Type B pancreatic cell (in vitro differentiated cells): Measurements from ENCODE around the gene PEX14. TPM values are rescaled to one million over a fixed set of nuclear protein-coding genes. Genes with fewer than 3 reads are reported as not detected.

Source experiments
- DNase-seq: peaks from one replicate; pipeline ENCODE4 v3.0.0; 2021; ENCODE audit warnings: mixed read lengths; ENCODE audit not compliant: unreplicated experiment; ENCODE audit errors: extremely low spot score
- H3K27ac Mint-ChIP-seq: 2 replicates; pipeline ENCODE4 v1.8.0; 2021; ENCODE audit warnings: mild to moderate bottlenecking, mixed read lengths
- H3K27me3 Mint-ChIP-seq: 2 replicates; pipeline ENCODE4 v1.8.0; 2021; ENCODE audit warnings: mixed read lengths
- H3K36me3 Mint-ChIP-seq: 2 replicates; pipeline ENCODE4 v1.8.0; 2021; ENCODE audit warnings: mixed read lengths
- H3K4me1 Mint-ChIP-seq: one replicate; pipeline ENCODE4 v1.8.0; 2021; ENCODE audit warnings: mixed read lengths; ENCODE audit not compliant: unreplicated experiment
- H3K4me3 Mint-ChIP-seq: 2 replicates; pipeline ENCODE4 v1.8.0; 2021; ENCODE audit warnings: mild to moderate bottlenecking, mixed read lengths
- H3K9me3 Mint-ChIP-seq: 2 replicates; pipeline ENCODE4 v1.8.0; 2021; ENCODE audit warnings: mixed read lengths
- total RNA-seq: library from RNA; stranded (reverse); gene quantifications from 2 replicates; pipeline ENCODE4 v1.2.1, GENCODE V29; 2021; ENCODE audit warnings: low replicate concordance
- TF ChIP-seq, protein P1 (sequence below): fragments of 200-600 bp; sonication (generic); conservative IDR thresholded peaks from 2 replicates; pipeline ENCODE4 v1.5.0; 2021; ENCODE audit warnings: antibody characterized with exemption, mild to moderate bottlenecking

PEX14 gene
- total RNA-seq, 1 donor from 2014 or later = 22.5 TPM

GRCh38 chr1:10517677-10517982 lies 42.9 kb downstream of the PEX14 start:
- Mint-ChIP-seq H3K4me3 (peak overlapping the region; percentile 75), H3K4me1 (peaks cover 61% of the 10 kb centered on the region), H3K36me3 (peaks cover 4% of the 10 kb centered on the region), H3K27me3 (no peaks in the 10 kb centered on the region), H3K9me3 (no peaks in the 10 kb centered on the region), H3K27ac (peak overlapping the region; percentile 67)
- DNase-seq = no peak
- TF ChIP-seq, protein P1, sequence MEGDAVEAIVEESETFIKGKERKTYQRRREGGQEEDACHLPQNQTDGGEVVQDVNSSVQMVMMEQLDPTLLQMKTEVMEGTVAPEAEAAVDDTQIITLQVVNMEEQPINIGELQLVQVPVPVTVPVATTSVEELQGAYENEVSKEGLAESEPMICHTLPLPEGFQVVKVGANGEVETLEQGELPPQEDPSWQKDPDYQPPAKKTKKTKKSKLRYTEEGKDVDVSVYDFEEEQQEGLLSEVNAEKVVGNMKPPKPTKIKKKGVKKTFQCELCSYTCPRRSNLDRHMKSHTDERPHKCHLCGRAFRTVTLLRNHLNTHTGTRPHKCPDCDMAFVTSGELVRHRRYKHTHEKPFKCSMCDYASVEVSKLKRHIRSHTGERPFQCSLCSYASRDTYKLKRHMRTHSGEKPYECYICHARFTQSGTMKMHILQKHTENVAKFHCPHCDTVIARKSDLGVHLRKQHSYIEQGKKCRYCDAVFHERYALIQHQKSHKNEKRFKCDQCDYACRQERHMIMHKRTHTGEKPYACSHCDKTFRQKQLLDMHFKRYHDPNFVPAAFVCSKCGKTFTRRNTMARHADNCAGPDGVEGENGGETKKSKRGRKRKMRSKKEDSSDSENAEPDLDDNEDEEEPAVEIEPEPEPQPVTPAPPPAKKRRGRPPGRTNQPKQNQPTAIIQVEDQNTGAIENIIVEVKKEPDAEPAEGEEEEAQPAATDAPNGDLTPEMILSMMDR = no peak

GRCh38 chr1:10519016-10519417 lies 44.3 kb downstream of the PEX14 start:
- DNase-seq = no peak
- Mint-ChIP-seq H3K27ac (peak overlapping the region; percentile 71), H3K27me3 (no peaks in the 10 kb centered on the region), H3K9me3 (no peaks in the 10 kb centered on the region), H3K36me3 (peaks cover 4% of the 10 kb centered on the region), H3K4me1 (peaks cover 48% of the 10 kb centered on the region), H3K4me3 (peak overlapping the region; percentile 67)
- TF ChIP-seq, protein P1 = peak; percentile 53

GRCh38 chr1:10520497-10520896 lies 45.7 kb downstream of the PEX14 start:
- H3K4me3 Mint-ChIP-seq = no peak overlapping the region
- peaks cover 39% of the 10 kb centered on the region for H3K4me1 Mint-ChIP-seq
- TF ChIP-seq, protein P1 = no peak
- no peaks in the 10 kb centered on the region for H3K9me3 Mint-ChIP-seq
- no peak for DNase-seq
- H3K27me3 Mint-ChIP-seq = no peaks in the 10 kb centered on the region
- H3K27ac Mint-ChIP-seq = no peak overlapping the region
- H3K36me3 Mint-ChIP-seq = peaks cover 4% of the 10 kb centered on the region

DNA sequence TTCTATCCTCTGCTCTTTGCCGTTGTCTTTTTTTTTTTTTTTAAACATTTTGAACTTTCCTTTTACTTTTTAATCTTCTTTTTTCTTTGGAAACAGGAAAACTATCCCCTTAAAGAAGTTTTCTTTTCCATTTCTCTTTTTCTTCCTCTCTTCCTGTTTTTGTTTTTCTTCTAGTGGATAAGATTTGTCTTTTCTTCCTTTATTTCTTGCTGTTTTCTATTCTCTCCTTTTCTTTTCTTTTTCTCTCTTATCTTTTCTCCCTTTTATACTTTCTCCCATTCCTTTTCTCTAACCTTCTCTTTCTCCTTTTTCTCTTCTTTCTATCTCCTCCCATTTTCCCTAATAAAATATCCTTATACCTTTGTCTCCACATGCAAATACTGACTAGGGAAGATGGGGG lies 46.2 kb downstream of the PEX14 start:
- H3K9me3 Mint-ChIP-seq = no peaks in the 10 kb centered on the region
- TF ChIP-seq, protein P1 = no peak
- no peak for DNase-seq
- no peak overlapping the region for H3K4me3 Mint-ChIP-seq
- H3K4me1 Mint-ChIP-seq = peaks cover 36% of the 10 kb centered on the region
- no peak overlapping the region for H3K27ac Mint-ChIP-seq
- no peaks in the 10 kb centered on the region for H3K27me3 Mint-ChIP-seq
- peaks cover 4% of the 10 kb centered on the region for H3K36me3 Mint-ChIP-seq

DNA sequence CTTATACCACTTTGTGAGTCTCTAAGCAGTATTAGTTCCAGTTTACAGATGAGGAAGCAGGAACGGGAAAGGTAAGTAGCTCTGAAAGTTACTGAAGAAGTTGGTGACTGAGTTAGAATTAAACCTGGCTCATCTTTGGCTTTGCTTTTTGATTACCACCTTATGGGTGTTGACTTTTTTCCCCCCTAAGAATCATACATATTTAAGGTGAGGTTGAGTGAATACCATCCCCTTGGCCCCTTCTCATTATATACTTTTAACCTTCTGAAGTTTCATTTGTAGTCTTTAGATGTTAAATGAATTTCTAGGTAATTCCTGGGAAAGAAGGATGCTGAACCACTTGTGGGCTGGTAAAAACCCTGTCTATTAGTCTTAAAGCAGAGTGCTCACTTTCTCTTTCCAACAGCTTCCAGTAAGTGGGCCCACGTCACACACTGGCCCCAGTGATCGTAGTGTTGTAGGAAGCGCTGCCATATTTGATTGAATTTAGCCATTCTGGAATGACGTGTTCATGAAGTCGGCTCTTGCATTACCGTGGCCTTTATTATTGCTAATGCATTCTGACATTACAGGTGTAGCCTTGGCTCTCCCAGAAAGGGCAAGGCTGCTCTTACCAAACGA lies 46.9 kb downstream of the PEX14 start:
- peaks cover 31% of the 10 kb centered on the region for H3K4me1 Mint-ChIP-seq

More for the DNA sequence above, 46.9 kb downstream of the PEX14 start:
- H3K4me3 Mint-ChIP-seq = no peak overlapping the region
- no peaks in the 10 kb centered on the region for H3K27me3 Mint-ChIP-seq
- no peak for DNase-seq
- no peaks in the 10 kb centered on the region for H3K9me3 Mint-ChIP-seq
- H3K36me3 Mint-ChIP-seq = peaks cover 4% of the 10 kb centered on the region
- TF ChIP-seq, protein P1 = no peak
- peak overlapping the region; percentile 29 for H3K27ac Mint-ChIP-seq
